PC-9 (cell line): ENCODE measurements around the gene ELP1. TPM values are rescaled to one million over a fixed set of nuclear protein-coding genes. Genes with fewer than 3 reads are reported as not detected.

Experiments used
- BruUV-seq: library from RNA; stranded (reverse); fragments of 400-500 nt; replicated peaks from 2 replicates; lab custom pipeline; 2021; lab: Mats Ljungman, UMichigan
- CTCF ChIA-PET: fragments of 300-600 bp; sonication (Branson Sonifier 250); formaldehyde crosslinking; loops from one replicate; lab custom pipeline; 2022; ENCODE audit warnings: antibody characterized with exemption; lab: Charles Lee
- POLR2A ChIA-PET: fragments of 300-600 bp; sonication (Branson Sonifier 250); formaldehyde crosslinking; loops from one replicate; lab custom pipeline; 2022; ENCODE audit warnings: antibody characterized with exemption; ENCODE audit not compliant: unreplicated experiment; lab: Charles Lee
- DNase-seq, 2 experiments: peaks; one replicate each; pipeline versions ENCODE4 v3.0.0 to v3.0.0-alpha.2; 2015 to 2022; ENCODE audit warnings: mixed read lengths in 1 of 2
- H2AFZ ChIP-seq: fragments of 200-600 bp; sonication (generic); 2 replicates; pipeline ENCODE4 v1.8.1; 2017; ENCODE audit warnings: antibody characterized with exemption
- H3F3A ChIP-seq: fragments of 200-600 bp; sonication (generic); 2 replicates; pipeline ENCODE4 v1.8.1; 2017; ENCODE audit warnings: antibody characterized with exemption, mild to moderate bottlenecking, low read depth; ENCODE audit not compliant: insufficient read depth
- H3K27ac ChIP-seq: fragments of 200-600 bp; sonication (generic); 2 replicates; pipeline ENCODE4 v1.6.1; 2016; ENCODE audit warnings: mixed run types
- H3K27me3 ChIP-seq: fragments of 200-600 bp; sonication (generic); 2 replicates; pipeline ENCODE4 v1.6.1; 2016; ENCODE audit warnings: low read depth, mixed run types; ENCODE audit not compliant: insufficient read depth
- H3K36me3 ChIP-seq: fragments of 200-600 bp; sonication (generic); 2 replicates; pipeline ENCODE4 v1.6.1; 2016; ENCODE audit warnings: low read depth, mixed run types
- H3K4me1 ChIP-seq: fragments of 200-600 bp; sonication (generic); replicated peaks from 2 replicates; pipeline ENCODE4 v1.6.1; 2016; ENCODE audit warnings: mixed run types; ENCODE audit not compliant: insufficient read depth
- H3K4me2 ChIP-seq: fragments of 200-600 bp; sonication (generic); 2 replicates; pipeline ENCODE4 v1.6.1; 2017; ENCODE audit warnings: mixed run types
- H3K4me3 ChIP-seq: fragments of 200-600 bp; sonication (generic); 2 replicates; pipeline ENCODE4 v1.6.1; 2016; ENCODE audit warnings: mixed run types
- H3K79me2 ChIP-seq: fragments of 200-600 bp; sonication (generic); 2 replicates; pipeline ENCODE4 v1.6.1; 2017; ENCODE audit warnings: low read depth, mixed run types
- H3K9me2 ChIP-seq: fragments of 200-600 bp; sonication (generic); 2 replicates; pipeline ENCODE4 v1.8.1; 2017; ENCODE audit warnings: mild to moderate bottlenecking; ENCODE audit not compliant: insufficient read depth
- H3K9me3 ChIP-seq: fragments of 200-600 bp; sonication (generic); 2 replicates; pipeline ENCODE4 v1.8.1; 2016; ENCODE audit warnings: low read depth; ENCODE audit not compliant: insufficient read depth
- H4K20me1 ChIP-seq: fragments of 200-600 bp; sonication (generic); 2 replicates; pipeline ENCODE4 v1.8.1; 2017; ENCODE audit not compliant: insufficient read depth
- EZH2 ChIP-seq: fragments of 200-600 bp; sonication (generic); IDR thresholded peaks from 2 replicates; pipeline ENCODE4 v1.8.0; 2017; ENCODE audit warnings: antibody characterized with exemption, low read depth
- intact Hi-C: fragments of 100-400 bp; cut with micrococcal nuclease; formaldehyde crosslinking; loops from one replicate; pipeline ENCODE4 v1.10.0; 2022; ENCODE audit not compliant: unreplicated experiment
- total RNA-seq: library from RNA; stranded (reverse); gene quantifications from 2 replicates; pipeline ENCODE4 v1.2.3, GENCODE V29; 2021
- TF ChIP-seq, protein P1 (sequence below): fragments of 200-600 bp; sonication (generic); conservative IDR thresholded peaks from 2 replicates; pipeline ENCODE4 v1.6.1; 2017; ENCODE audit warnings: mixed run types, antibody characterized with exemption, mild to moderate bottlenecking, moderate library complexity

The ELP1 gene
- total RNA-seq, 1 experiment from 2014 or later, result 35.1 TPM

DNA sequence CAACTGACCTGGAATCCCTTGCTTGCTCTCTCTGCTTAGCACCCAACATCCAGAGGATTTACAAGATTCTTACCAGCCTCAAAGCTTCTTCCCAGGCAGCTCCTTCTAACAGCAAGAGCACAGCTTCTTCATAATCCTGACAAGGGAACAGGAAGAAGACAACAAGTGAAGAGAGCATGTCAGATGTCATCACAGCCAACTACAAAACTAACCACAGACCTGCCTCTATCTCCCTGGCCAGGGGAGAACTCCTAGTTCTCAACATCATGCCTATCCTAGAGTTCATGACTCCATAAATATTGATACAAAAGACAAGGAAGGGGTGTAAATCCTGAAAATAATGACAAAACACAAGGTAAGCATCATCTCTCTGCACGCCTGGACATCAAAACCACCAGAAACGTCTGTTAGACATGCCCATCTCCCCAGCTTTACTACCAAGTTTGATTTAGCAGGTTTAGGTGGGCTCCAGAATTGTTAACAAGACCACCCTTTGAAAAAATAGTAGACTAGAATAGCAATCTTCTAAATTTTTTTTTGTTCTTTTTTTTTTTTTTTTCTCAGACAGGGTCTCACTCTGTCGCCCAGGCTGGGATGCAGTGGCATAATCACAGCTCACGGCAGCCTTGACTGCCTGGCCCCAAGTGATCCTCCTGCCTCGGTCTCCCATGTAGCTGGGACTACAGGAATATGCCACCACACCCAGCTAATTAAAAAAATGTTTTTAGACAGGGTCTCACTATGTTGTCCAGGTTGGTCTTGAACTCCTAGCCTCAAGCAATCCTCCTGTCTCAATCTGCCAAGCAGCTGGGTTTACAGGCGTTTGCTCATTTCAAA, 51.7 kb downstream of the ELP1 start:
- intact Hi-C loops, result no loop called here
- H3F3A ChIP-seq, result peaks cover 11% of the 10 kb centered on the region; the same call in 1 of the 2 replicates
- H3K79me2 ChIP-seq, result no peaks in the 10 kb centered on the region
- H3K9me2 ChIP-seq, result no peaks in the 10 kb centered on the region
- BruUV-seq, result no TSS peak
- CTCF ChIA-PET, result no interaction called here
- H4K20me1 ChIP-seq, result no peaks in the 10 kb centered on the region
- H3K27ac ChIP-seq, result no peak overlapping the region
- H3K4me2 ChIP-seq, result no peak overlapping the region
- POLR2A ChIA-PET, result no interaction called here
- peaks cover 9% of the 10 kb centered on the region for H3K4me1 ChIP-seq
- no peaks in the 10 kb centered on the region for H3K9me3 ChIP-seq
- no peak for TF ChIP-seq EZH2
- TF ChIP-seq, protein P1, sequence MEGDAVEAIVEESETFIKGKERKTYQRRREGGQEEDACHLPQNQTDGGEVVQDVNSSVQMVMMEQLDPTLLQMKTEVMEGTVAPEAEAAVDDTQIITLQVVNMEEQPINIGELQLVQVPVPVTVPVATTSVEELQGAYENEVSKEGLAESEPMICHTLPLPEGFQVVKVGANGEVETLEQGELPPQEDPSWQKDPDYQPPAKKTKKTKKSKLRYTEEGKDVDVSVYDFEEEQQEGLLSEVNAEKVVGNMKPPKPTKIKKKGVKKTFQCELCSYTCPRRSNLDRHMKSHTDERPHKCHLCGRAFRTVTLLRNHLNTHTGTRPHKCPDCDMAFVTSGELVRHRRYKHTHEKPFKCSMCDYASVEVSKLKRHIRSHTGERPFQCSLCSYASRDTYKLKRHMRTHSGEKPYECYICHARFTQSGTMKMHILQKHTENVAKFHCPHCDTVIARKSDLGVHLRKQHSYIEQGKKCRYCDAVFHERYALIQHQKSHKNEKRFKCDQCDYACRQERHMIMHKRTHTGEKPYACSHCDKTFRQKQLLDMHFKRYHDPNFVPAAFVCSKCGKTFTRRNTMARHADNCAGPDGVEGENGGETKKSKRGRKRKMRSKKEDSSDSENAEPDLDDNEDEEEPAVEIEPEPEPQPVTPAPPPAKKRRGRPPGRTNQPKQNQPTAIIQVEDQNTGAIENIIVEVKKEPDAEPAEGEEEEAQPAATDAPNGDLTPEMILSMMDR, result no peak
- H3K36me3 ChIP-seq, result peaks cover 15% of the 10 kb centered on the region
- no peak overlapping the region for H3K4me3 ChIP-seq
- no peaks in the 10 kb centered on the region for H3K27me3 ChIP-seq
- DNase-seq, result no peak
- no peak overlapping the region for H2AFZ ChIP-seq

DNA sequence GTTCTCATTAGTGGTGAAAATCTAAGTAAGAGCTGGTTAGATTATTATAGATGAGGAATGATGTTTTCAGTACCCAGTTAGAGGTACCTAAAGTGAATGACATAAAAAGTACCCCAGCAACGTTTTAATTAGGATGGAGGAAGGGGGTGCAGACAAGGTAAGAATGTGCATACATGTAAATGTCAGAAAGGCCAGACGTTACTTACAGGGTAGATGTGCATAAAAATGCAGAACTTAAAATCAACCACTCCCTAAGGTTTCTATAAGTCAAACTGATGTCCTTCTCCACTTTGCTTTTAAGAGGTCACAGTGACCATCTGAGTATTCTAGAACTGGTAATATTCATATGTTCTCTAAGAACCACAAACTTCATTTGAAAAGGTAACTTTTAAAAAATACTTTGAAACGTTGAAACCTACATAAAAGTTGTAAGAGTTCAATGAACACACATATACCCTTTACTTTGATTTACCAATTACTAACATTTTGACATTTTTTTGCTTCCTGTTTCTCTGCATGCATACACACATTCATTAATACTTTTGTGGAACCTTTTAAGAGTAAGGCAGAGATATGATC, 53.1 kb downstream of the ELP1 start:
- H3K9me3 ChIP-seq, result no peaks in the 10 kb centered on the region
- H4K20me1 ChIP-seq, result no peaks in the 10 kb centered on the region
- intact Hi-C loops, result no loop called here
- no peak overlapping the region for H3K27ac ChIP-seq
- no peak overlapping the region for H3K4me3 ChIP-seq
- ChIA-PET POLR2A (no interaction called here), CTCF (no interaction called here)
- H2AFZ ChIP-seq, result no peak overlapping the region
- no peaks in the 10 kb centered on the region for H3K79me2 ChIP-seq
- H3K27me3 ChIP-seq, result no peaks in the 10 kb centered on the region
- no peak overlapping the region for H3K4me2 ChIP-seq
- no peak for DNase-seq
- H3F3A ChIP-seq, result peaks cover 3% of the 10 kb centered on the region; the same call in 1 of the 2 replicates
- peaks cover 15% of the 10 kb centered on the region for H3K36me3 ChIP-seq
- TF ChIP-seq, protein P1, result no peak
- TF ChIP-seq EZH2, result no peak
- H3K4me1 ChIP-seq, result peaks cover 2% of the 10 kb centered on the region
- no peaks in the 10 kb centered on the region for H3K9me2 ChIP-seq
- no TSS peak for BruUV-seq

DNA sequence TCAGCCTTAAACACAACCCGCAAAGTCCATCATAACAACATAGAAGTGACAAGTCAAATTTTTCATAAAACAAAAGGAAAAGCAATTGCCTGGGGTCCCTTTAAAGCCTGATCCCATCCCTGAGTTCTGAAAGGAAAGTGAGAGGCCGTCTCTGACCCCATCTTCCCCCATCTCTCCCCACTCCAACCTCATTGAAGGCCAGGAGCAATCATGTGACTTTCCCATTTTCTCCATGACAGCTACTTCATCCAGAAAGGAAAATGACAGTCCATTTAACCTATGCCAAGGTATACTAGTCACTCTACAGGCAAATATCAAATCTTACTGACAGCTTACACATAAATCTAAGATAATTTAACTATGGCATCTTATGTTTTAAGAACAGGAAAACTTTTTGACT, 56.4 kb downstream of the ELP1 start:
- Histone ChIP-seq H3F3A (no peaks in the 10 kb centered on the region), H3K4me1 (no peaks in the 10 kb centered on the region), H3K9me3 (no peaks in the 10 kb centered on the region), H3K27ac (no peak overlapping the region), H3K4me3 (no peak overlapping the region), H3K36me3 (peaks cover 25% of the 10 kb centered on the region), H3K27me3 (no peaks in the 10 kb centered on the region), H3K4me2 (no peak overlapping the region), H3K79me2 (no peaks in the 10 kb centered on the region), H4K20me1 (no peaks in the 10 kb centered on the region), H2AFZ (no peak overlapping the region), H3K9me2 (no peaks in the 10 kb centered on the region)
- TF ChIP-seq, protein P1, result no peak
- no peak for TF ChIP-seq EZH2
- intact Hi-C loops, result no loop called here
- POLR2A ChIA-PET, result no interaction called here
- BruUV-seq, result no TSS peak
- no peak for DNase-seq
- CTCF ChIA-PET, result no interaction called here
